Stimulated activated CD8-positive, alpha-beta memory T cell treated with anti-CD3 and anti-CD28 coated beads, Interleukin-4, amount 100 ng/mL, for 48 hours (primary cell): ENCODE results near the gene PHLDB1.

Source experiments
- DNase-seq: peaks from one replicate; pipeline ENCODE4 v3.0.0-alpha.2; 2020

Gene PHLDB1

DNA sequence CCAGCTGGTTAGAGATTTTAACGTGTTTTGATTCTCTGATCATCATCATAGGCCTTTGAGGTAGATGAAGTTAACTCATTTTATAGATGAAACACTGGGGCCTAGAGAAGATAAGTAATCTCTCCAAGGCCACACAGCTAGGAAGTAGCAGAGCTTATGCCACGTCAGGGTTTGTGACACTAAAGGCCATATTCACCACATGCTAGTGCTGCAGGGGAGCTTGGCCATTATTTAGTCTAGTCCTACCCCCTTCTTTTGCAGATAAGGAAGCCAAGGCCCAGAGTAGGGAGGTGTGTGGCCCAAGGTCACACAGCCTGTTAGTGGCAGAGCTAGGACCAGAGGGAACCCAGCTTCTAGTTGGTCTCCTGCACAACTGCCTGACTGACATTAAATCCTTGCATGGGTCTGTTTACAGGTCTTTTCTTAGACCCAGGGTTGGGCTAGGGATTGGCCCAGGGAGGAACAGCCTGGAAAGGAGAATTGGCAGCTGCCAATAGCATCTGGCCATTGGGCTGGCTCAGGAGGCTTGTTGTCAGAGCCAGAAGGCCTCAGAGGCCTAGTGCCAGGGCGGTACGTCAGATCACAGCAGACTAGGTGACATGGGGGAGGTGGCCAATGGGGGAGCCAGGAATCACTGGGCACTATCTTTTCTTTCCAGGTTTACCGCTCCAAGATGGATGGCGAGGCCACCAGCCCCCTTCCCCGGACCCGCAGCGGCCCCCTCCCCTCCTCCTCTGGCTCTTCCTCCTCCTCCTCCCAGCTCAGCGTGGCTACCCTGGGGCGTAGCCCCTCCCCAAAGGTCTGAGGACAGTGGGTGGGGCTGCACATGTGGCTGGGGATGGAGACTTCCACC lies 36.0 kb downstream of the PHLDB1 start:
- DNase-seq: no peak

DNA sequence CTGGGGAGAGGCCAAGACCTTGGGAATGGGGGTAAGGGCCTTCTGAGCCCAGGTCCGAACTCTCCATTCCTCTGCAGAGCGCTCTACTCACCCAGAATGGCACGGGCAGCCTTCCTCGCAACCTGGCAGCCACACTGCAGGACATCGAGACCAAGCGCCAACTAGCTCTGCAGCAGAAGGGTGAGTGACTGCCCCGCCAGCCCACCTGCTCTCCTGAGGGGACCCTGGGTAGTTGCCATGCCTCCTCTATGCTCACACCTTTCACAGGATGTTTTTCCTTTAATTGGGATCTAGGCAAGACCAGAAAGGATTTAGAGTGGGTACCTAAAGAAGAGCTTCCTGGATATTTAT lies 36.6 kb downstream of the PHLDB1 start:
- DNase-seq: no peak

DNA sequence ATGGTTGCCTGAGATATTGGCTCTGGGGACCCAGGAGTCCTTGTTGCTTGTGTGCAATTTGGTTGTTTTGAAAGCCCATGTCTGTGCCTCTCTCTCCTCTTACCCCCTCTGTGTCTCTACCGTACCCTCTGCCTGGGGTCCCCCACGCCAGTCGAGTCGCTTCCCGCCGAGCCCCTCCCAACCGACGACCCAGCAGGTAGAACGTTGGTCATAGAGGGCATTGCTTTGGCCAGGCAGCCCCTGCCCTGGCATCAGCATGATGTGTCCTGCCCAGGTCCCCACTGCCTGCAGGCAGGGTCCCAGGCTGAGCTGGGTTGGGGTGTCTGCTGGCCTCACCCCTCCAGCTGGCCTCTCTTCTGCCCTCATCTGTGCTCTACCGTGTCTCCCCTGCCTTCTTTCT lies 37.1 kb downstream of the PHLDB1 start:
- DNase-seq: no peak

DNA sequence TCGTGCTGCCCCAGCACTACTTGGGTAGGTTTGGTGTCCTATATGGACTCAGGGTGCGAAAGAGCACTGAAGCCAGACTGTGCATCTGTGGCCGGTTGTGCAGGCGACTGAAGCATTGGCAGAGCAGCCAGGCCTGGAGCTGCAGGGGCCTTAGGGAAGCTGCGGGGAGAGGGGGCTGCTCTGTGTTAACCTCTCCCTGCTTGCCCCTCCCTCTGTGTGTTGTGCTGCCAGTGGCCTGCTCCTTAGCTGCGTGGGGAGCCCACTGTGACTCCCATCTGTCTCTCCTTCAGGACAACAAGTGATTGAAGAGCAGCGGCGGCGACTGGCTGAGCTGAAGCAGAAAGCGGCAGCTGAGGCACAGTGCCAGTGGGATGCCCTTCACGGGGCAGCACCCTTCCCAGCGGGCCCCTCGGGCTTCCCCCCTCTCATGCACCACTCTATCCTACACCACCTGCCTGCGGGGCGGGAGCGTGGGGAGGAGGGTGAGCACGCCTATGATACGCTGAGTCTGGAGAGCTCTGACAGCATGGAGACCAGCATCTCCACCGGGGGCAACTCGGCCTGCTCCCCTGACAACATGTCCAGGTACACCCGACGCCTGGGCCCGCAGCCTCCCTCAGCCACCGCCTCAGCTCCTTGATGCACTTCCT lies 37.8 kb downstream of the PHLDB1 start:
- DNase-seq: no peak

DNA sequence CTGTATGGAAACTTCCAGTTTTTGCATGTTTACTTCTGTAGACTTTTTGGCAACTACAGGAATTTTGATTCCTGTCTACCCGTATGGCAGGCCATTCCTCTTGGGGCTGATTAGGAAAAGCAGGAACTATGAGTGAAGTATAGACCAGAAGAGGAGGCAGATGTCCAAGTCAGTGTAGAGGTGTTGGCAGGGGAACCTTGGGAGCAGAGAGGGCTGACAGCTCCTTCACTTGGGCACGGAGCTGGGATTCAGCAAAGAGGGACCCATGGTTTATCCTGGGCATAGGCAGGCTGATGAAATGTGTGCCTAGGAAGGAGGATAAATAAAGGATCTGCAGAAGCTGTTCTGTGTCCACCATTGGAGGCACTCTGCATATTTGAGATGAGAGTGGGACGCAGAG lies 39.0 kb downstream of the PHLDB1 start:
- DNase-seq: no peak

DNA sequence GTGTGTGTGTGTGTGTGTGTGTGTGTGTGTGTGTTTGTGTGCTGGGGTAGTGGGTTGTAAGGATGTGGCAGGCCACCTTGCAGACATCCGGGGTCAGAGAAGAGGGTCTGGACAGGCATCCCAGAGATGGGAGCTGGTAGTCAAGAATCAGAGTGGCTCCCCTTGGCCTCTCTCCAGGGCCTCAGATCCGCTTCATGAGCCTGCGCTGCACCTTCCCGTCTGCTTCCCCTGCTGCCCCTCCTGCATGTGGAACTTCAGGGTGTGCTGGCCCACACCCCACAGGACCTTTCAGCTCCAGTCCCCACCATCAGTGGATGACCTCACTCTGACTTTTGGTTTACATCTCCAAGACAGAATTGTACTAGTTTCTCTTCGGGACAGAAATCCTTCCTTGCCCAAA lies 40.9 kb downstream of the PHLDB1 start:
- no peak for DNase-seq

DNA sequence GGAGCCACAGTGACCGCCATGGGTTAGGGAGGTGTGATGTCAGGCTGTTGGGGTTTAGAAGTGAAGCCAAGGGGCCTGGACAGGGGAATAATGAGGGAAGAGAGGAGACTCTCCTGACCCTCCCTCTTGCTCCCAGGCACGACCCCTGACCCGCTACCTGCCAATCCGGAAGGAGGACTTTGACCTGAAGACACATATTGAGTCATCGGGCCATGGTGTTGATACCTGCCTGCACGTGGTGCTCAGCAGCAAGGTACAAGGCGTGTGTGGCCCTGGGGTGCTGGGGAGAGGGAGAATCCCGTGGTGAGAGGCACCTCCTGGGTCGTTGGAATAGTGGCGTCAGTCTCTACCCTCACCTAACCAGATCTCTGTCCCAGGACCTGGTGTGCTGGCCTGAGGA lies 42.5 kb downstream of the PHLDB1 start:
- DNase-seq: no peak

DNA sequence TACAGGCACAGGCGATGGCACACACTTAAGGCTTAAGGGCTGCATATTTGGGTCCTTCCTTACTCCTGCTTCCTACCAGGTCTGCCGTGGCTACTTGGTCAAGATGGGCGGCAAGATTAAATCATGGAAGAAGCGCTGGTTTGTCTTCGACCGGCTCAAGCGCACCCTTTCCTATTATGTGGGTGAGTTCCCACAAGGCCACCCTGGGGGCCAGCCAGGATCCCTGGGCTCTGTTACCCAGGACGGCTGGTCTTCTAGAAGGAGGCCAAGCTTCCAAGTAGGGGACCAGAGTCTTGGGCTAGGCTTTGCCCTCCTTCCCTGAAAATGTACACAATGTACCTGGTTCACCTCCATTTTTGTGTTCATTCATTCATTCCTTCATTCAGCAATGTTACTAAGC lies 43.0 kb downstream of the PHLDB1 start:
- no peak for DNase-seq

DNA sequence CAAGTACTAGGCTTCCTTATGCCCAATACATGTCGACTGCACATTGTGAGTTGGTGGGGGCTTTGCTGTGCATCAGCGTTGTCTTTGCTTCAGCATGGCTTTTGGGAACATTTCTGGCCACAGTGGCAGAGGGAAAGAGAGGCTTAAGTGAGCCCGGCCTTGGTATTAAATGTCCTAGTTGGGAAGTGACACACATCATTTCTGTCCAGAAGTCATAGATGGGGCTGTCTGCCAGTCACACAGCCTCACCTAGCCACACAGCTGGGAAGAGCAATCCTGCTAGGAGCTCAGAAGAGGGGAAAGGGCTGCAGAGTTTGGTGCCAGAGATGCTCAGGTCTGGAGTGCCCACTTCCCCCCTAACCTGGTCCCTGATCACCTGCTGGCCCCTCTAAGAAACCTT lies 44.4 kb downstream of the PHLDB1 start:
- DNase-seq: no peak

DNA sequence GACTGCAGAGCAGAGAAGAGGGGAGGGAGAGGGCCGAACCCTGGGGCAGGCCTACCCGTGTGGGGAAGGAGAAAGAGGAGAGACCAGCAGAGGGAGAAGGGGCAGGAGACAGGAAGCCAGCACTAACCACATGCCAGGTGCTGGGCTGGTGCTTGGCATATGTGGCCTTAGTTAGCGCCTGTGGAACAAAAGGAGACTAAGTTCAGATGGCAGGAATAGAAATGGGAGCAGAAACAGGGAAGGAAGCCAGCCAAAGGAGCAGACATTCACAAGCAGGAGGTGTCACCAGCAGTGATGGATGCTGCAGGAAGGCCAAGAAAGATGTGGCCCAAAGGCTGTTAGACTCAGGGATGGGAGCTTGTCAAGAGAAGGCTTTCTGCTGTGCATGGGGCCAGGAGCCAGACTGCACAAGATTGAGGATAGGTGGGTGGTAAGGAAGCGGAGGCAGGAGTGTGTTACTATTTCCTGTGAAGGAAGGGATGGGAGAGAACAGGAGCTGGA lies 45.3 kb downstream of the PHLDB1 start:
- no peak for DNase-seq

DNA sequence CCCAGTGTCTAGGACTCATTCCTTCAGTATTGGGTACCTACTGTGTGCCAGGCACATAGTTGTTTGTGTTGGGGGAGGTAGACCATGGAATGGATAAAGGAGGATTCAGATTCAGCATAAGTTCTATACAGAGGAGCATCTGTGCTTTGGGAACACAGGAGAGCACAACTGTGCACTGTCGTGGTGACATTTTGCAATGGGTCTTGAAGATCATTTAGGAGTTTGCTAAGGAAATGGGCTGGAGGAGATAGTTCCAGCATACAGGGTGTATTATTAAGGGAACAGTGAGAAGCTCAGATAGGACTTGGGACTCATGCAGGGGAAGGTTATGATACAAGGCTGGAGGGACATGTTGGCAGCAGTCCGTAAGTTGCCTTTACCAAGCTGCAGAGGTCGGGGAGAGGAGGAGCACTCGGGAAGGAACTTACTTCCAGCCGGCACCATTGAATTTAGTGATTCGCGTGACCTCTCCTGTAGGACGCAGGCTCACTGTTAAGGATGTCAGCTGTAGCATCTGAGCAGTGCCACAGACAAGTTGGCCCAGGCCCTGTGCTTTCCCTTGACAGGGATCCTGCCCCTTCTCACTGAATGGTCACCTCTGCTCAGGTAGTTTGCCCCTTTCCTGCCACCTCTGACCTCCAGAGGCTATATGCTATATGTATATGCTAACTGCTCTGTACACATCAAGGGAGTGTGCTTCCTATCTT lies 46.4 kb downstream of the PHLDB1 start:
- no peak for DNase-seq

DNA sequence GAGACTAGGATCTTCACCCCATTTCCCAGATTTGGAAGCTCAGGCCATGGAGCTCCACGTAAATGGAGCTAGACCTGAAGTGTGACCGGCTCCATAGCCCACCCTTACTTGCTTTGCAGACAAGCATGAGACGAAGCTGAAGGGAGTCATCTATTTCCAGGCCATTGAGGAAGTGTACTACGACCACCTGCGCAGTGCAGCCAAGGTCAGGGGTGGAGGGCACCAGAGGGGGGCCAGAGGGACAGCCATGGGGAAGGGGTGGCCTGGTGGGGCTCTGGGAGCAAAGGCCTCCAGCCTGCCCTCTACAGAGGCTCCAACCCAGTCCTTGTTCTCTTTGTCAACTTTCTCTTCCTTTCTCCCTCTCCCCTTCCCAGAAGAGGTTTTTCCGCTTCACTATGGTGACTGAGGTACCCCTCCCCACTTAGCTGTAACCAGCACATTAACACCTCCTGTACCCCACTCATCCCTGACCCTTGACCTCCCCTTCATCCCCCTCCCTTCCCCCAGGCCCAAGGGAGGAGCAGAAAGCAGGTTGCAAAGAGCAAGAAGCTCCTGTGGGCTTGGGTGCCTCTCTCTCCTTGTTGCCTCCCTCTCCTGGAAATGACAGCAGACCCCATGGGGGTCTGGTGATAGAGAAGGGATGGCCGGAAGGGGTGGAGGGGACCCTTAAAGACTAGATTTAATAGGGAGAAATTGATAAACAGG lies 48.2 kb downstream of the PHLDB1 start:
- DNase-seq: no peak

DNA sequence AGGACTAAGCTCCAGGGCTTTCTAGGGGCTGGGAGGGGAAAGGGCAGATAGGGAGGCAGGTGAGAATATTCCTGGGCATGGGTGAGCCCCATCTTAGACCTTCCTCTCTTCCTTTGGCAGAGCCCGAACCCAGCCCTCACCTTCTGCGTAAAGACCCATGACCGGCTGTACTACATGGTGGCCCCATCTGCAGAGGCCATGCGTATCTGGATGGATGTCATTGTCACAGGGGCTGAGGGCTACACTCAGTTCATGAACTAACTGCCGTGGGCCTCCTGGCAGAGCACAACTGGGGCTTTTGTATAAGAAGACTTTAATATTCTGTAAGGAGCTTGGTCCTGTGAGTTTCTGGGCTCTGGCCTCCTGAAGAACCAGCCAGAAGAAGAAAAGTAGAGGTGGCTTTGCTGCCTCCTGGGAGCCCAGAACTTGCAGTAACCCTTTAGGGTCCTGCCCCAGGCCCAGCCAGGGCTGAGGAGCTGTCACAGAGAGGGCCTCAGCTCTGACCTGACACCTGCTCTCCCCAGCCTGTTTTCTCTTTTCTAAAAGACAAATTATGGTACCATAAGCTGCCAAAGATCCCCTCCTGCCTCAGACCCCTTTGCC lies 49.2 kb downstream of the PHLDB1 start:
- no peak for DNase-seq

DNA sequence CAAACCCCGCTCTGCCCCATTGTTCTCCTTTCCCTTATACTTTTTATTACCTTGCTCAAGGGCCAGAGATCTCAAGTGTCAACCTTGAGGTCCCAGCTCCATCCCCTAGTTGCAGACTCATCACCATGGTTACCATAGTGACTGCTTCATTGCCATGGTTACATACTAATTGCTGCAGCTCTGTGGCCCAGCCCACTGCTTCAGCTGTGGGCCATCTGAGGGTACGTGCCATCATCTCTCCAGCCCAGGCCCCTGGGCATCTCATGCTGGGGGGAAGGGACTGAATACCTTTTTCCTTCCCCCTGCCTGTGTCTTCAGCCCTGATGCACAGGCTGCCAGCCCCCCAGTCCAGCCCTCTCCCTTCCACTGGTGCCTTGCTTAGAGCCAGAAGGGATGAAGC lies 49.8 kb downstream of the PHLDB1 start:
- no peak for DNase-seq

DNA sequence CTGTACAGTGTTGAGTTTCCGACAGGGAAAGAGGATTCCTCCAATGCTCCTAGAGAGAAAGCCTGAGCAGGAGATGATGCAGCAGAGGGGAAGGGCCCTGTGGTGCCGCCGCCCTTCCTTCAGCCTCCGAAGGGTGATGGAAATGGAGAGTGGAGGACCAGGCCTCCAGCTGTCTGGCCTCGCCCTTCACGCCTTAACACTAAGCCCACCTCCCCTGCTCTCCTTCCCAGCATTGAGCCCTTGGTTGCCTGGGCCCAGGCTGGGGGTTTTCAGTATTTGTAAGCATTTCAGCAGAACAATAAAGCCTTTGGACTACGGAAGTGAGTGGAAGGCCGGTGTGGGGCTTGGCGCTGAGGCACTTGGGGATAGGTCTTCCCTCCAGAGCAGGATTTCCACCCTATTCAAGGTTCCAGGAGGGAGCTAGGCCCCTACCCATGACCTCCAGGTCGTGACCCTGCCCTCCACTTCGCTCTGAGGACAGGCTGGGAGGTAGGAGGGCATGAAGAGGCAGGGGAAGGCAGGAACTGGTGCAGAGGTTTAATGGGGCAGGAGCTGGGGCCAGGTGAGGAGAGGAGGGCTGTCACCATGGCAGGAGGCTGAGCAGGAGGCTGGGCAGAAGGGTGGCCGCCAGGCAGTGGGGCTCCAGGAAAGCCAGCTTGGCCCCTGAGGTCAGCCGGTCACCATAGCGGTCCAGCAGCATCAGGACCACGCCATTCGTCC lies 50.5 kb downstream of the PHLDB1 start:
- no peak for DNase-seq

DNA sequence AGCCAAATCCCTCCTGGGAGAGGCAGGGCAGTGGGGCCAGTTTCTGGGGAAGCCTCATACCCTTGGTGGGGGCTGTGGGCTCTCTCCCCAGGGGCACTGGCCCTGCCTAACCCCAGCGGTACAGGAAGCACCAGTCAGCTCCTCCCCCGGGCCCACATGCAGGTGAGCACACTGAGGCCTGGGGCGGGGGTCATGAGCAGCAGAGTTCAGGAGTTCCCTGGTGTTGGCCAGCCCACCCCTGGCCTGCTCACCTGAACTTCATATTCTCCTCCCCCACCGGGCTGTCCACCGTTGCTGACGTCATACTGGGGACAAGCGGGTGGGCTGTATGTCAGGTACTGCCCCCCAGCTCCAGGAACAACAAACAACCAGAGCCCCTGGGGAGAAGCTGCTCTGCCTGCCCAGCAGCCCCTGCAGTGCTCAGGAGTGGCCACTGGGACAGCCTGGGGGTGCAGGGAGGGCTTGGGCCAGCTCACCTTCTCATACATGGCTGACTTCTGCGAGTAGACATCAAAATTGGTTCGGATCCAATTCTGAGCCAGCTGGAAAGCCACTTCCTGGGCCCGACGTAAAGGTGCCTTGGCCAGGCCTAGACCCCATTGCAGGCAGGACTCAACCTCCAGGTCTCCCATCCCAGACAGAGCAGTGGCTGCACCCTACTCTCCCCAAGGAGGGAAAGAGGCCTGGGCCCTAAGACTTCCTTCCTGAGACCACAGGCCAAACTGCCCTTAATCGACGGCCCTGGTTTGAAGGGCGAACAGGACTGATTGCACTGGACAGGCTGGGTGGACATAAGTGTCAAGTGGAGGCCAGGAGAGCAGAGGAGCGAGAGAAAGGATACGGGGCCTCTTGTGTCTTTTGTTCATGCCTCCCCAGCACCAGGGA lies 51.3 kb downstream of the PHLDB1 start:
- no peak for DNase-seq

DNA sequence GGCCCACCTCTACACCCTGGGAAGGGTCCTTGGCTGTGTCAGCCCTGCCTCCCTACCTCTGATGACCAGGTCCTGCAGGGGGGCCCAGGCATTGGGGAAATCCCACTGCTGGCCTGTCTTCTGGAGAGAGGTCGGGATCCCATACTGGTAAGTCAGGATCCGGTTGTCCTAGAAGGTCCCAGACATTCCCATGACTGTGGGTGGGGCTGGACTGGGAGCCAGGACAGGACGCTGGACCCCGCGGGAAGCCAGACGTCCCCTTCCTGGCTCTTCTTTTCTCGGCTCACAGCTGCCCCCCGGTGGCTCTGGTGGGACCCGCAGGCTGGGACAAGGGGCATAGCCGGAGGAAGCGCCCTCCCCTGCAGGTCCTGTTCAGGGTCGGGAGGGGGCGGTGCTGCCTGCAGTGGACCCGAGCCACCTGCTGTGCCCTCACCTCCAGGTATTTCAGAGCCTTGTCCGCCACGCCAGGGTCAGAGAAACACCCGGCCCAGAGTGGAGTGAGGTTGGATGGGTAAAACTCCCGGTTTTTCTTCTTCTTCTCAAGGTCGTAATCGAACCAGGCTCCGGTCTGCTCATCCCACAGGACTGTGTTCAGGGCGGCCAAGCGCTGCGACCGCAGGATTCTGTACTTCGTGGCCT lies 52.0 kb downstream of the PHLDB1 start:
- peak; percentile 99 for DNase-seq

DNA sequence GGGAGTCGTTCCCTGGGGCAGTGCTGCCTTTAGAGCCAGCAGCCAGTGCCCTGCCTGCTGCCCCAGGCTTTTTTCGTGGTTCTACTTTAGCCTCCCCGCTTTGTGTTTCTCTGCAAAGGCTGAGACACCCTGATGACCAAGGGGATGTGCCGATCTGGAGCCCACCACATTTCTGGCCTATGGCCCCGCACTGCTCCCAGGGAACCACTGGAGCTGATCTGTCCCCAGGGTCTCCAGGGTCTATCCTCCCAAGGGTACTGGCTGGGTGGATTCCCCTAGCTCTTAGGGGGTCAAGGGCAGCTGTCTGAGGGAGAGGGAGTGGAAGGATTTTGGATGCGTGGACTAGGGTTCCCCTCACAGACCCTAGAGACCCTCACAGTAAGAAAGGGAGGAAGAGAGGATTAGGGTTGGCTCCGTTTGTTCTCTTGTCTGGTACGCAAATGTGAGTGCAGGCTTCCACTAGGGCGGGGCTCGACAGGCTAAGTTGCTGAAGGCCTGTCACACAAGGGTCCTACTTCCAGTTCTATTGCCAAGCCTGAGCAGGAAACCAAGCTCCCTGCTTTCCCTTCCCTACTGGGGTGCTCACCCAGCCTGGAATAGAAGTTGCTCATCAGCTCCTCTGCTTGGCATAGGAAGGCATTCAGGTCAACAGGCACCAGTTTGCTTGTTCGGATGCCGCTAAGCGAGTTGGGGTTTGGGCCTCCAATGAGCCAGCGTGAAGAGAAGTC lies 52.7 kb downstream of the PHLDB1 start:
- DNase-seq: no peak

DNA sequence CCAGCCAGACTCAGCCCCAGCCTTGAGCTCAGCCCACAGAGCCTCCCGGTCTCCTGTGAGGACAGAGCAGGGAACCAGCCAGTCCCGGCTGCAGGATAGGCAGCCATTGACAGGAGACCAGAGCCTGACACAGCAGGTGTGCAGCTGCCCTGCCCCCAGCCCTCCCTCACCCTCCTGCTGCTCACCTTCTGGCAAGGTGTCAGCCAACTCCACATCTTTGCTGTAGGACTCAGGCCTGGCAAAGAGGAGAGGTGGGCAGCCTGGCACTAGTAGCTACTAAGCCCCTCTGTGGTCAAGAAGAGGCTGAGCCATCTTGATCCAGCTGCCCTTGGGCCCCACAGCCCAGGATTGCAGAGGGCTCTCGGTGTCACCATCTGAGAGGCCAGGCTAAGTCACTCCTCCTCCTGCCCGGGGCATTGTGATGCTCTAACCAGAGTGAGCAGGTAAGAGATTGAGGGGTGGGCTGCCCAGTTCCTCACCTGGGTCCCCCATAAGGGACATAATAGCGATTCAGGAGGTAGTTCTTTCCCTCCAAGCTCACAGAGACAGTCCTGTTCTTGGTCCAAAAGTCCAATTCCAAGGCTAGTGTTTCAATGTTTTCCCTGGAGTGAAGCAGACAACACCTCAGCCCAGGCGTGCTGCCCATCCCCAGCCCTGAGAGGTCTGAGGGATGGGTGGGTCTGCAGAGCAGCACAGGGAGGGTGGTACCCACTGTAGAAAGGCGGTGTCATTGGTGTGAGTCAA lies 53.4 kb downstream of the PHLDB1 start:
- DNase-seq: no peak
